K562 (cell line): Measurements from ENCODE around the gene DCST1. TPM values are rescaled to one million over a fixed set of nuclear protein-coding genes. Genes with fewer than 3 reads are reported as not detected.

Experiments
- ATAC-seq: fragments of 200-7000 bp; cut with Tn5 transposase; 3 replicates; pipeline ENCODE4 v1.9.1; 2020; ENCODE audit warnings: moderate library complexity
- BruUV-seq: library from RNA; stranded (reverse); fragments of 400-500 nt; replicated peaks from 2 replicates; lab custom pipeline; 2021; lab: Mats Ljungman, UMichigan
- CTCF ChIA-PET: fragments of 300-600 bp; formaldehyde crosslinking; extraction: SDS; loops from one replicate; lab custom pipeline; 2021; ENCODE audit warnings: low intra/inter-chr PET ratio; lab: Yijun Ruan, JAX
- POLR2A ChIA-PET: fragments of 300-600, 350-650 bp; sonication (Branson Sonifier 250); formaldehyde crosslinking; extraction: SDS; loops from one replicate; lab custom pipeline; 2021; ENCODE audit warnings: antibody characterized with exemption, inconsistent platforms; lab: Yijun Ruan, JAX
- DNase-seq, 4 experiments: peaks; one replicate each; pipeline versions ENCODE4 v3.0.0 to v3.0.0-alpha.2; 2011 to 2018; ENCODE audit warnings: low spot score in 3 of 4, mixed read lengths in 3 of 4; ENCODE audit errors: extremely low read depth in 1 of 4
- FAIRE-seq: peaks from 2 replicates; lab custom pipeline; 2011; peaks lifted over from hg19 to GRCh38; lab: Jason Lieb, UNC
- H2AFZ ChIP-seq: 2 replicates; pipeline ENCODE4 v1.6.0; 2011; ENCODE audit warnings: low read depth, low read length, control low read depth, inconsistent platforms
- H3K27ac ChIP-seq: fragments of 200-600 bp; 3 replicates; pipeline ENCODE4 v1.8.0; 2011; ENCODE audit warnings: low read depth, mild to moderate bottlenecking, control low read depth, inconsistent platforms, low read length, moderate library complexity, mixed read lengths; ENCODE audit errors: extremely low read depth
- H3K27me3 ChIP-seq, 2 experiments: fragments of 300-600 bp in 1 of 2; 2 replicates in 1 of 2; 3 replicates in 1 of 2; pipeline versions ENCODE4 v1.6.0 to v1.8.0; 2011; ENCODE audit warnings: inconsistent platforms in 2 of 2, low read length in 2 of 2, mild to moderate bottlenecking in 1 of 2, mixed read lengths in 1 of 2, moderate library complexity in 1 of 2; ENCODE audit not compliant: control insufficient read depth in 2 of 2, insufficient read depth in 2 of 2
- H3K36me3 ChIP-seq: fragments of 300-600 bp; 3 replicates; pipeline ENCODE4 v1.8.0; 2011; ENCODE audit warnings: mild to moderate bottlenecking, low read length, inconsistent platforms; ENCODE audit not compliant: control insufficient read depth, insufficient read depth
- H3K4me1 ChIP-seq, 2 experiments: fragments of 200-600 bp in 1 of 2; replicated peaks in 1 of 2; 2 replicates in 1 of 2; 3 replicates in 1 of 2; pipeline versions ENCODE4 v1.5.1 to v1.8.0; 2011; ENCODE audit warnings: inconsistent platforms in 2 of 2, low read length in 2 of 2, mild to moderate bottlenecking in 1 of 2, mixed read lengths in 1 of 2, moderate library complexity in 1 of 2; ENCODE audit not compliant: control insufficient read depth in 2 of 2, insufficient read depth in 2 of 2
- H3K4me2 ChIP-seq: 2 replicates; pipeline ENCODE4 v1.6.1; 2011; ENCODE audit warnings: low read length, control low read depth, inconsistent platforms, mixed read lengths; ENCODE audit not compliant: insufficient read depth
- H3K4me3 ChIP-seq: fragments of 200-600 bp; sonication (generic), shearing (Covaris generic); 2 replicates; pipeline ENCODE4 v1.5.1; 2016; ENCODE audit warnings: control low read depth, inconsistent platforms
- H3K79me2 ChIP-seq: fragments of 200-600 bp; 3 replicates; pipeline ENCODE4 v1.8.0; 2011; ENCODE audit warnings: low read length, inconsistent platforms; ENCODE audit not compliant: control insufficient read depth, insufficient read depth
- H3K9ac ChIP-seq, 2 experiments: 2 replicates each; pipeline versions ENCODE4 v1.6.0 to v1.6.1; 2011; ENCODE audit warnings: low read depth in 2 of 2, low read length in 2 of 2, control low read depth in 1 of 2, inconsistent platforms in 1 of 2, mild to moderate bottlenecking in 1 of 2, mixed read lengths in 1 of 2; ENCODE audit not compliant: insufficient read depth in 1 of 2
- H3K9me1 ChIP-seq: one replicate; pipeline ENCODE4 v1.6.0; 2011; ENCODE audit warnings: inconsistent platforms, mild to moderate bottlenecking, low read length, moderate library complexity; ENCODE audit not compliant: control insufficient read depth, insufficient read depth
- H3K9me3 ChIP-seq: replicated peaks from 2 replicates; pipeline ENCODE4 v1.5.1; 2011; ENCODE audit warnings: low read depth, low read length, inconsistent platforms; ENCODE audit not compliant: control insufficient read depth, insufficient read depth
- H4K20me1 ChIP-seq: replicated peaks from 2 replicates; pipeline ENCODE4 v1.6.1; 2011; ENCODE audit warnings: low read length, inconsistent platforms, mixed read lengths; ENCODE audit not compliant: control insufficient read depth, insufficient read depth
- CBFA2T3 ChIP-seq: fragments of 450-650 bp; IDR thresholded peaks from 2 replicates; pipeline ENCODE4 v1.6.1; 2017
- OTX1 ChIP-seq: fragments of 450-650 bp; formaldehyde crosslinking; IDR thresholded peaks from 2 replicates; pipeline ENCODE4 v1.4.0; 2022; ENCODE audit warnings: mild to moderate bottlenecking
- ZEB2 ChIP-seq: fragments of 450-650 bp; IDR thresholded peaks from 2 replicates; pipeline ENCODE4 v1.6.1; 2016
- ZNF408 ChIP-seq: fragments of 250-450 bp; sonication (Bioruptor Pico); IDR thresholded peaks from 2 replicates; pipeline ENCODE4 v1.4.0; 2020; ENCODE audit warnings: low read depth, mild to moderate bottlenecking, moderate library complexity
- WGBS: fragments of 100-300 bp; shearing (Covaris generic); methylation state at CpG from one replicate; pipeline ENCODE4 v1.1.6; 2016; ENCODE audit warnings: low coverage, mixed read lengths; ENCODE audit not compliant: insufficient coverage; ENCODE audit errors: missing lambda C conversion rate; 5-methylcytosine and 5-hydroxymethylcytosine counted together
- in situ Hi-C: fragments of 300-500 bp; cut with MboI; formaldehyde crosslinking; loops from 4 replicates; pipeline ENCODE4 v1.15.0; 2018; ENCODE audit warnings: inconsistent platforms, mixed read lengths
- intact Hi-C: fragments of 100-400 bp; cut with micrococcal nuclease; formaldehyde crosslinking; loops from 2 replicates; pipeline ENCODE4 v1.14.2; 2022
- polyA plus RNA-seq, 8 experiments: library from polyadenylated mRNA; depleted of rRNA in 4 of 8; stranded (reverse) in 5 of 8; unstranded in 3 of 8; fragments of >200 nt; fragmentation: Nextera tagmentation in 2 of 8; fragmentation: Illumina TruSeq in 1 of 8; extraction: Ambion mirVana in 2 of 8; extraction: Trizol in 1 of 8; gene quantifications; 2 replicates each; pipeline versions ENCODE4 v1.2.1 to v1.2.3, GENCODE V29; 2011 to 2014; ENCODE audit warnings: inconsistent platforms in 1 of 8, missing spikeins in 1 of 8
- total RNA-seq, 7 experiments: library from RNA; depleted of rRNA in 6 of 7; stranded (reverse); fragments of >200 nt in 6 of 7; fragmentation: Illumina TruSeq in 2 of 7; extraction: Trizol in 2 of 7; gene quantifications; 2 replicates each; pipeline versions ENCODE4 v1.2.1 to v1.2.3, GENCODE V29; 2011 to 2021; ENCODE audit warnings: low replicate concordance in 1 of 7
- TF ChIP-seq, protein P1 (sequence below): fragments of 200-600 bp; sonication (generic); IDR thresholded peaks from one replicate; pipeline ENCODE4 v1.6.1; 2012; ENCODE audit warnings: mild to moderate bottlenecking, low read depth, low read length, inconsistent platforms
- TF ChIP-seq, protein P2 (sequence below): fragments of 250-450 bp; sonication (Bioruptor Pico); IDR thresholded peaks from 2 replicates; pipeline ENCODE4 v1.8.0; 2021; ENCODE audit warnings: moderate library complexity, mild to moderate bottlenecking, inconsistent platforms

Gene DCST1
- total and polyA plus RNA-seq, 9 of the 15 experiments (the other 6 are each of a cell fraction or from before 2014, with no cell fraction given): not detected

DNA sequence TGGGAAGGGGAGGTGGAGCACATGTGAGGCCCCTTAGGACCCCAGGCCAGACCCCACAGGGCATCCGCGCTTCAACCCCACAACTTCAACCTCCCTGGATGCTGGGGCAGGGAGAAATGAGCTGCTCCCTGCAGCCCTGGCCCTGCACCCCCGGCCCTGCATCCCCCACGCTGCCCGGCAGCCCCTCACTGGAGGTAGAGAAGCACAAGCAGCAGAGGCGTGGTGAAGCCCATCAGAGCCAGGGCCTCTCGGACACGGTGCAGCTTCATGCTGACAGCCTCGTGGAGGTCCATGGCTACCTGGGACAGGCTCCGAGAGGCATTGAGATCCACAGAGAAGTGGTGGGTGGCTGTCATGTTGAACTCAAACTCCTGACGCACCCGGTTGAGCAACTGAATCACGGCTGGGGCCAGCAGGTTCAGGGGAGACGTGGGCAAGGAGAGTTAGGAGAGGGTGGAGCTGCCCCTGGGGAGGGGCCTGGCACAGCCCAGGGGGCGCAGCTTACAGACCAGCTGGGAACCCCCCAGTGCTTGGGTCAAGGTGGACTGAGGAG is 3.3 kb upstream of the DCST1 start:
- H3K9me1 ChIP-seq: no peaks in the 10 kb centered on the region
- in situ Hi-C loops (no loop called here), intact Hi-C loops (no loop called here)
- no peaks in the 10 kb centered on the region for H4K20me1 ChIP-seq
- H3K4me1 ChIP-seq: peaks cover 5 to 23% of the 10 kb centered on the region in 2 experiments; a peak in 3 of 5 replicates
- no peak overlapping the region for H2AFZ ChIP-seq
- CTCF ChIA-PET: no interaction called here
- no peak overlapping the region for H3K4me3 ChIP-seq
- H3K9ac ChIP-seq: peak overlapping the region in 1 of 2 experiments; percentile 40; a peak in 2 of 4 replicates
- no peak for ATAC-seq
- no peak overlapping the region for H3K4me2 ChIP-seq
- peaks cover 0 to 18% of the 10 kb centered on the region in 2 experiments; a peak in 2 of 5 replicates for H3K27me3 ChIP-seq
- POLR2A ChIA-PET: interaction anchor here (0.6 to 1.2 kb wide), 3 partner anchors 13 to 44 kb away, joined by 3 read pairs; no protein-coding TSS in a partner anchor
- WGBS: 41% methylated on average over 15 of the region's 15 CpGs
- H3K79me2 ChIP-seq: no peaks in the 10 kb centered on the region
- no peak overlapping the region for H3K27ac ChIP-seq
- H3K36me3 ChIP-seq: no peaks in the 10 kb centered on the region
- H3K9me3 ChIP-seq: no peaks in the 10 kb centered on the region
- no peak for DNase-seq
- FAIRE-seq: no peak
- no TSS peak for BruUV-seq
- TF ChIP-seq ZNF408 (no peak), ZEB2 (no peak), OTX1 (no peak), CBFA2T3 (no peak)
- TF ChIP-seq, protein P1, sequence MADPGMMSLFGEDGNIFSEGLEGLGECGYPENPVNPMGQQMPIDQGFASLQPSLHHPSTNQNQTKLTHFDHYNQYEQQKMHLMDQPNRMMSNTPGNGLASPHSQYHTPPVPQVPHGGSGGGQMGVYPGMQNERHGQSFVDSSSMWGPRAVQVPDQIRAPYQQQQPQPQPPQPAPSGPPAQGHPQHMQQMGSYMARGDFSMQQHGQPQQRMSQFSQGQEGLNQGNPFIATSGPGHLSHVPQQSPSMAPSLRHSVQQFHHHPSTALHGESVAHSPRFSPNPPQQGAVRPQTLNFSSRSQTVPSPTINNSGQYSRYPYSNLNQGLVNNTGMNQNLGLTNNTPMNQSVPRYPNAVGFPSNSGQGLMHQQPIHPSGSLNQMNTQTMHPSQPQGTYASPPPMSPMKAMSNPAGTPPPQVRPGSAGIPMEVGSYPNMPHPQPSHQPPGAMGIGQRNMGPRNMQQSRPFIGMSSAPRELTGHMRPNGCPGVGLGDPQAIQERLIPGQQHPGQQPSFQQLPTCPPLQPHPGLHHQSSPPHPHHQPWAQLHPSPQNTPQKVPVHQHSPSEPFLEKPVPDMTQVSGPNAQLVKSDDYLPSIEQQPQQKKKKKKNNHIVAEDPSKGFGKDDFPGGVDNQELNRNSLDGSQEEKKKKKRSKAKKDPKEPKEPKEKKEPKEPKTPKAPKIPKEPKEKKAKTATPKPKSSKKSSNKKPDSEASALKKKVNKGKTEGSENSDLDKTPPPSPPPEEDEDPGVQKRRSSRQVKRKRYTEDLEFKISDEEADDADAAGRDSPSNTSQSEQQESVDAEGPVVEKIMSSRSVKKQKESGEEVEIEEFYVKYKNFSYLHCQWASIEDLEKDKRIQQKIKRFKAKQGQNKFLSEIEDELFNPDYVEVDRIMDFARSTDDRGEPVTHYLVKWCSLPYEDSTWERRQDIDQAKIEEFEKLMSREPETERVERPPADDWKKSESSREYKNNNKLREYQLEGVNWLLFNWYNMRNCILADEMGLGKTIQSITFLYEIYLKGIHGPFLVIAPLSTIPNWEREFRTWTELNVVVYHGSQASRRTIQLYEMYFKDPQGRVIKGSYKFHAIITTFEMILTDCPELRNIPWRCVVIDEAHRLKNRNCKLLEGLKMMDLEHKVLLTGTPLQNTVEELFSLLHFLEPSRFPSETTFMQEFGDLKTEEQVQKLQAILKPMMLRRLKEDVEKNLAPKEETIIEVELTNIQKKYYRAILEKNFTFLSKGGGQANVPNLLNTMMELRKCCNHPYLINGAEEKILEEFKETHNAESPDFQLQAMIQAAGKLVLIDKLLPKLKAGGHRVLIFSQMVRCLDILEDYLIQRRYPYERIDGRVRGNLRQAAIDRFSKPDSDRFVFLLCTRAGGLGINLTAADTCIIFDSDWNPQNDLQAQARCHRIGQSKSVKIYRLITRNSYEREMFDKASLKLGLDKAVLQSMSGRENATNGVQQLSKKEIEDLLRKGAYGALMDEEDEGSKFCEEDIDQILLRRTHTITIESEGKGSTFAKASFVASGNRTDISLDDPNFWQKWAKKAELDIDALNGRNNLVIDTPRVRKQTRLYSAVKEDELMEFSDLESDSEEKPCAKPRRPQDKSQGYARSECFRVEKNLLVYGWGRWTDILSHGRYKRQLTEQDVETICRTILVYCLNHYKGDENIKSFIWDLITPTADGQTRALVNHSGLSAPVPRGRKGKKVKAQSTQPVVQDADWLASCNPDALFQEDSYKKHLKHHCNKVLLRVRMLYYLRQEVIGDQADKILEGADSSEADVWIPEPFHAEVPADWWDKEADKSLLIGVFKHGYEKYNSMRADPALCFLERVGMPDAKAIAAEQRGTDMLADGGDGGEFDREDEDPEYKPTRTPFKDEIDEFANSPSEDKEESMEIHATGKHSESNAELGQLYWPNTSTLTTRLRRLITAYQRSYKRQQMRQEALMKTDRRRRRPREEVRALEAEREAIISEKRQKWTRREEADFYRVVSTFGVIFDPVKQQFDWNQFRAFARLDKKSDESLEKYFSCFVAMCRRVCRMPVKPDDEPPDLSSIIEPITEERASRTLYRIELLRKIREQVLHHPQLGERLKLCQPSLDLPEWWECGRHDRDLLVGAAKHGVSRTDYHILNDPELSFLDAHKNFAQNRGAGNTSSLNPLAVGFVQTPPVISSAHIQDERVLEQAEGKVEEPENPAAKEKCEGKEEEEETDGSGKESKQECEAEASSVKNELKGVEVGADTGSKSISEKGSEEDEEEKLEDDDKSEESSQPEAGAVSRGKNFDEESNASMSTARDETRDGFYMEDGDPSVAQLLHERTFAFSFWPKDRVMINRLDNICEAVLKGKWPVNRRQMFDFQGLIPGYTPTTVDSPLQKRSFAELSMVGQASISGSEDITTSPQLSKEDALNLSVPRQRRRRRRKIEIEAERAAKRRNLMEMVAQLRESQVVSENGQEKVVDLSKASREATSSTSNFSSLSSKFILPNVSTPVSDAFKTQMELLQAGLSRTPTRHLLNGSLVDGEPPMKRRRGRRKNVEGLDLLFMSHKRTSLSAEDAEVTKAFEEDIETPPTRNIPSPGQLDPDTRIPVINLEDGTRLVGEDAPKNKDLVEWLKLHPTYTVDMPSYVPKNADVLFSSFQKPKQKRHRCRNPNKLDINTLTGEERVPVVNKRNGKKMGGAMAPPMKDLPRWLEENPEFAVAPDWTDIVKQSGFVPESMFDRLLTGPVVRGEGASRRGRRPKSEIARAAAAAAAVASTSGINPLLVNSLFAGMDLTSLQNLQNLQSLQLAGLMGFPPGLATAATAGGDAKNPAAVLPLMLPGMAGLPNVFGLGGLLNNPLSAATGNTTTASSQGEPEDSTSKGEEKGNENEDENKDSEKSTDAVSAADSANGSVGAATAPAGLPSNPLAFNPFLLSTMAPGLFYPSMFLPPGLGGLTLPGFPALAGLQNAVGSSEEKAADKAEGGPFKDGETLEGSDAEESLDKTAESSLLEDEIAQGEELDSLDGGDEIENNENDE: no peak
- TF ChIP-seq, protein P2, sequence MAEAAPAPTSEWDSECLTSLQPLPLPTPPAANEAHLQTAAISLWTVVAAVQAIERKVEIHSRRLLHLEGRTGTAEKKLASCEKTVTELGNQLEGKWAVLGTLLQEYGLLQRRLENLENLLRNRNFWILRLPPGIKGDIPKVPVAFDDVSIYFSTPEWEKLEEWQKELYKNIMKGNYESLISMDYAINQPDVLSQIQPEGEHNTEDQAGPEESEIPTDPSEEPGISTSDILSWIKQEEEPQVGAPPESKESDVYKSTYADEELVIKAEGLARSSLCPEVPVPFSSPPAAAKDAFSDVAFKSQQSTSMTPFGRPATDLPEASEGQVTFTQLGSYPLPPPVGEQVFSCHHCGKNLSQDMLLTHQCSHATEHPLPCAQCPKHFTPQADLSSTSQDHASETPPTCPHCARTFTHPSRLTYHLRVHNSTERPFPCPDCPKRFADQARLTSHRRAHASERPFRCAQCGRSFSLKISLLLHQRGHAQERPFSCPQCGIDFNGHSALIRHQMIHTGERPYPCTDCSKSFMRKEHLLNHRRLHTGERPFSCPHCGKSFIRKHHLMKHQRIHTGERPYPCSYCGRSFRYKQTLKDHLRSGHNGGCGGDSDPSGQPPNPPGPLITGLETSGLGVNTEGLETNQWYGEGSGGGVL (CRISPR knock-in tag): no peak
